HG02840 (cell line): ENCODE measurements around the gene DPPA2.

Source experiments
- ATAC-seq: cut with Tn5 transposase; IDR thresholded peaks from one replicate; pipeline ENCODE4 v1.9.1; 2021; ENCODE audit warnings: mild to moderate bottlenecking, moderate library complexity, moderate number of reproducible peaks; ENCODE audit not compliant: unreplicated experiment, low FRiP score

Gene DPPA2

GRCh38 chr3:109325657-109326056, 9.3 kb upstream of the DPPA2 start:
- ATAC-seq = no peak

- ATAC-seq = no peak
These were observed 8.8 kb upstream of the DPPA2 start for GRCh38 chr3:109325109-109325508.

GRCh38 chr3:109313061-109313460, 3.3 kb downstream of the DPPA2 start:
- no peak for ATAC-seq

GRCh38 chr3:109297496-109297895, 18.8 kb downstream of the DPPA2 start:
- ATAC-seq = no peak

GRCh38 chr3:109284071-109284470, 32.2 kb downstream of the DPPA2 start:
- no peak for ATAC-seq

GRCh38 chr3:109278546-109278945, 37.8 kb downstream of the DPPA2 start:
- no peak for ATAC-seq

DNA sequence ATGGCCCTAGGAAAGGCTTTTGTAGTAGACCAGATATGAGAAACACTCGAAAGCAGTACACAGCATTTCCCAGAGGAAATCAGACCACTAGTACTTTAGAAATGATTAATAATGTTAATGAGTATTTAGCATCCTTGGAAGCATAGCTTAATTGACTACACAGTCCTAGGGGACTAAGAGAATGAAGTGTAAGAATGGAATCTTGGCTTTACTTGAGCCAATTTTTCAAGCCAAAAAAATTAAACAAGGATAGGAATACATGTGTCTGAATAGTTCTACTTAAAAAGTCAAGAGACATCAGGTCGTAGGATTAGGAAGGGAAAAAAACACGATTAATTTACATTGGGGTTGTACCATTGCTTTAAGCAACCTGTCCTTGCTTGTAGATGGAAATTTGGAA, 38.2 kb downstream of the DPPA2 start:
- ATAC-seq = no peak

GRCh38 chr3:109275702-109276293, 40.5 kb downstream of the DPPA2 start:
- no peak for ATAC-seq

DNA sequence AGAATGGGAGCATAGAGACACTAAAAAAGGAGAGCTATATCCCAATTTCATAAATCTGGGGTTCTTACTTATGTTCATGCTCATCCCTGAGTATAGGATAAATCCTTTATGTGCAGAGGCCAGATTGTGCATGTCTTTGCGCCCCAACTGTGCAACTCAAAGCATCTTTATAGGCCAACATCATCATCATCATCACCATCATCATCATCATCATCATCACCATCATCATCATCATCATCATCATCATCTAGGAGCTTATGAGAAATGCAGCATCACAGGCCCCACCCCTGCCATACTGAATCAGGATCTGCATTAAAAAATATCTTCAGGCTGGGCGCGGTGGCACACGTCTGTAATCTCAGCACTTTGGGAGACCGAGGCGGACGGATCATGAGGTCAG, 45.5 kb downstream of the DPPA2 start:
- no peak for ATAC-seq

GRCh38 chr3:109269577-109270275, 46.6 kb downstream of the DPPA2 start:
- ATAC-seq = no peak

DNA sequence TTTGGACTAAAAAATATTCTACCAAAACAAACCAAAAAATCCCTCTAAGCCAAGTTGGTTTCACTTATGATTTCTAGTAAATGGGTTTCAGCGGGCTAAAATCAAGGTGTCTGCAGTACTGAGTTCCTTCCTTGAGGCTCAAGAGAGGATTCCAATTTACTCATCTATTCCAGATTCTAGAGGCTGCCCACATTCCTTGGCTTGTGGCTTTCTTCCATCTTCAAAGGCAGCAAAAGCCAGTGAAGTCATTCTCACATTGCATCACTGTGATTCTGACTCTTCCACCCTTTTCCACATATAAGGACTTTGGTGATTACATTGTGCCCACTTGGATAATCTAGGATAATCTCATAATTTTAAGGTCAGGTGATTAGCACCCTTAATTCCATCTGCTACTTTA, 48.1 kb downstream of the DPPA2 start:
- no peak for ATAC-seq

DNA sequence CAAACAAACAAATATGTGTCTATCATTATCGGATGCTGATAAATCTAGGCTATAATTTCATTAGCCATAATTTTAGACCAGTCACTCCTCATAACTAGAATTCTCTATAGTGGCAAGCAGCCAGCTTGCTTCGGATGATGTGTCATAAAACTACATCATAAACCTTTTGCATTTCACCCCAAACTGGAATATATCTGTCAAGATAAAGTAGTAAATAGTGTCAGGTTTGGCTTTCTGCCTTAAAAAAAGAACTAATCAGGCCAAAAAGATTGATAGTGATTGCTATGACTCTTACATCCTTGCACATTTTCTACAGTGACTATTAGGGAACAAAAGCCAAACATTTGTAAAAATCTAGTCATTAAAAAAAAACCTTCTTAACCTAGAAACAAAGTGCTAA, 51.0 kb downstream of the DPPA2 start:
- no peak for ATAC-seq

GRCh38 chr3:109257269-109257668, 59.0 kb downstream of the DPPA2 start:
- ATAC-seq = no peak

DNA sequence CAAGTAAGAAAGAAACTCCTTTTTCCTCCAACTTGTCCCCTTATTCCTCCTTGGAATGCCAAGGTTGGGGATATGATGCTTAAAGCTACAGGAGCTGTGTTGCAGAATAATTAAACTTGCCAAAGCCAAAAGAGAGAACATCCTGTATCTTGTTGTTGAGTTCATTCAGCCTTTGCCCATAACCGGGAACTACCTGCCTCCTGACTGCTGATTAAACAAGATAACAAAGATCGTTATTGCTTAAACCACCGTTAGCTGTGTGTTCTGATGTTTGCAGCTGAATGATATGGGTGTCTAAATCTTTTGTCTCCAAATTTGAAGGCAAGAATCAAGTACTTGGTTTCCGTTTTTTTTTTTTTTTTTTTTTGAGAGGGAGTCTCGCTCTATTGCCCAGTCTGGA, 61.5 kb downstream of the DPPA2 start:
- no peak for ATAC-seq

DNA sequence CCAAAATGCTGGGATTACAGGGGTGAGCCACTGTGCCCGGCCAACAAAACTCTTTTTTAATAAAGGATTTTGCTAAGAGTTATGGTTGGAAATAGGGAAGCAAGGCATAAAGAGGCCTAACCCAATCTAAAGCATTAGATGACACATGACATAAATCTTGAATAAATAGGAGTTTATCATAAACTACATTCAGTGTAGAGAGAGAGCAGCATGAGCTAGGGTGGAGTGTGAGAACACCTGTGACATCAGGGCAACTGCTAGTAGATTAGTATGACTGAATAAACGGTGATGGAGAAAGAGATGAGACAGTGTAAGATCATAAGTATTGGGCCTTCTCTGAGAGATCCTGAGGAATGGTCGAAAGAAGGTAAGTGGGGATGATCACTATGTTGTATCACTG, 63.7 kb downstream of the DPPA2 start:
- ATAC-seq = no peak
